Activated CD4-positive, alpha-beta T cell treated with anti-CD3 and anti-CD28 coated beads, Interleukin-2, amount 50 U/mL, for 24 hours (primary cell): Measurements from ENCODE around the gene PIK3R1.
A peak's percentile ranks its signal among the peaks of the same experiment; 100 is the strongest.

Experiments
- DNase-seq, 2 donors: peaks; one replicate each; pipeline ENCODE4 v3.0.0-alpha.2; 2020; ENCODE audit warnings: low read depth in 1 of 2, low spot score in 1 of 2

The PIK3R1 gene

DNA sequence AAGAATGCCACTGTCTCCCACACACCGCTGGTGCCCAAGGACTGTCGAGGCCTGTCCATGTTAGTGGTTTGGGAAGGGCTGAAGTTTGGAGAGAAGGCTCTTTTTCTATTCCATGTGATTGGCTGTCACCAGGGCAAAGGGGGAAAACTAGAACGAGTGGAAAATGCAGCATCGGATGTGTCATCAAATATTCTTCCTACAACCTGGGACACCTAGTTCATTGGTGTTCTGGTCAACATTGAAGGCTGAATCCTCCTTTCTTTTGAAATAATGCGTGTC is 53.2 kb downstream of the PIK3R1 start:
- DNase-seq, result no peak

DNA sequence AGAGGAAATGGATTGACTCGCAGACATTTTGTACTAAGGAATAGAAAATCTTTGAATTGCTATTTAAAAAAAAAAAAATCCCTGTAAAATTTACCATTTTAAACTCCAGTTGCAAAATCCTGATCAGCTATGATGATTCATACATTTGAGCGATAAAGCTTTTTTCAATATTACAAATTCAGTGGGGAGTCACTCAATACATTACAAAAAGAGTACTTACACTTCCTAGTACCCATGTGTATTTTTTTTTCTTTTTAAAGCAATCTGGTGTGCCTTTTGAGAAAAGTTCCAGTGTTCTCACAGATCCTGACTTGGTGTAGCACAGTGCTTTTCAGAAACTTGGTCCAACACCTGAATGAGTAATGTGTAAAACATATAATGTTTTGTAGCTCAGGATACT is 54.3 kb downstream of the PIK3R1 start:
- DNase-seq, result no peak

DNA sequence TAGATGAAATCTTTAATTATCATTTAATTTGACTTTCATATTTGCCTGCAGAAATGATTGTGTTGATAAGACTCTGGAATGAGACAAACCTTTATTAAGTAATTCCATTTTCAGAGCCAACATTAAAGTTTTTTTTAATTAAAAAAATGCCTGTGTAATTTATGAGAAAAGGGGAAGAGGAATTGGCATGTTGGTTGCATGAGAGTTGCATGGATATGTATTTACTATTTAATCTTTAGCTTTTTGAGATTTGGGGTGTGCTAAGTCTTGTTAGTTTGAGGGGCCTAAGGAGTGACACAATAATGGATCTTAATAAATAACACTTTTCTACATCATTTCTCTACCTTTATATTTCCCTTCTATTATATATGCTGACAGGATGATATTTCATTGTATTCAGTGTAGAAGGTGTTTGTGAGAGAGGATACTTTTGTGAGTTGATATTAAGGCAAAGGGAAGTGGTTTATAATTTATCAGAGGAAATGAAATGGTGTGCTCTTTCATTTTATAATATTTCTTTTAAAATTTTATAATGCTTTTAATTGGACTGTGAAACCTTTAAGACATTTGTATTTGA is 54.9 kb downstream of the PIK3R1 start:
- no peak for DNase-seq

DNA sequence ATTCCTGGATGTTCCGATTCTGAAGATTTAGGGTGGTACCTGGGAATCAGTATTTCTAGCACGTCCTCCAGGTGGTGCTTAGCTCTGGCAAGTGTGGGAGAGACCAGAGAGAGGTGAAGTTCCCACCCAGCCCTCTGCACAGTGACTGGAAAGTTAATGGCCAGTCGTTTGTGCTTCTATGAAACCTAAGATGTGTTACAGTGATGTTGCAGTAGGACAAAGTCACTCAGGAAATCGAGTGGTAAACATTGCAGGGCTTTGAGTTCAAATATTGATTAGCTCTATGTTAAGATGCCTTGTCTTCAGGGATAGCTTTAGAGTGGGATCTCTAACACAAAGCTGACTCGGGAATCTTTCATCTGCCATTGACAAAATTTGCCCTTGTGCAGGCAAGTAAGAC is 55.6 kb downstream of the PIK3R1 start:
- no peak for DNase-seq

DNA sequence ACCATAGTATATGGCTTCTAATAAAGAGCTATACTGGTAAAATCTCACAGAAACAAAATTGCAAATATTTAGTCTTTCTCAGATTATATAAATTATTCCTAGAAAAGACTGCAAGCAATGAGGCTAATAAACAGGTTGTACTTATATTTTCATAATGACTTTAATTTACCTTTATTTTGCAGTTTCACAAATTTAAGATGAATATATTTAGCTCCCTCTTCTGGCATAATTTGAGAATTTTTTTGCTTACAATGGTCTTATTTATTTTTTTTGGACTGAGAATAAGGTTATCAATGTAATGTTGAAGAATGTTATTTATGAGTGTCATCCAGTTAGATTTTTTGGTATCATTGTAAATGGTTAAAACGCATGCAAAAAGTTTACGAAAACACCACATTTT is 56.7 kb downstream of the PIK3R1 start:
- no peak for DNase-seq

DNA sequence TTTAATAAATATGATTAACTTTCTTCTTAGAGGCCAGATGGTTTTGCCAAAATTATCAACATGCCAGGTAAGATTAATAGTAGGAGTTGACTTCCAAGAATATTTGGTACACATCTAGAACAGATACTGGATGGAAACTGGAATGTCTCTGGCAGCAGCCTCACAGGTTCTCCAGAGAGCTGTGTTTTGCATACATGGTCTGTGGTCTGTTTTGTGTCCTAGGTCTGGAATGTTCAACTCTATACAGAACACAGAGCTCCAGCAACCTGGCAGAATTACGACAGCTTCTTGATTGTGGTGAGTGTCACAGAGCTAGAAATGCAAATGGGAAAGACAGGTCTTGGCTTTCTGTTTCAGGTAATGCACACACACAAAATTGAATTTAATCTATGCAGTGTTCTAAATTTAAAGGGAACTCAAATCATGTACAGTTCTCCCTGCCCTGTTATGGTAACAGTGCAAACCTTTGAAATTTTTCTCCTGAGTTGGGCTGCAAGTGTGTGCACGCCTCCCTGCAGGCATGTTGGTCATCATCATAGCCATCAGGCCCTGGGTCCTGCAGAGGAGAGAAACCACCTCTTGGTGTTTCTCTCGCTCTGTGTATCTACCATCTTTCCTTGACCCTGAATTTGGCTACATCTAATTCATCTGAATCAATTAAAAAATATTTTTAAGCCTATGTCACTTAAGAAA is 58.3 kb downstream of the PIK3R1 start:
- no peak for DNase-seq

DNA sequence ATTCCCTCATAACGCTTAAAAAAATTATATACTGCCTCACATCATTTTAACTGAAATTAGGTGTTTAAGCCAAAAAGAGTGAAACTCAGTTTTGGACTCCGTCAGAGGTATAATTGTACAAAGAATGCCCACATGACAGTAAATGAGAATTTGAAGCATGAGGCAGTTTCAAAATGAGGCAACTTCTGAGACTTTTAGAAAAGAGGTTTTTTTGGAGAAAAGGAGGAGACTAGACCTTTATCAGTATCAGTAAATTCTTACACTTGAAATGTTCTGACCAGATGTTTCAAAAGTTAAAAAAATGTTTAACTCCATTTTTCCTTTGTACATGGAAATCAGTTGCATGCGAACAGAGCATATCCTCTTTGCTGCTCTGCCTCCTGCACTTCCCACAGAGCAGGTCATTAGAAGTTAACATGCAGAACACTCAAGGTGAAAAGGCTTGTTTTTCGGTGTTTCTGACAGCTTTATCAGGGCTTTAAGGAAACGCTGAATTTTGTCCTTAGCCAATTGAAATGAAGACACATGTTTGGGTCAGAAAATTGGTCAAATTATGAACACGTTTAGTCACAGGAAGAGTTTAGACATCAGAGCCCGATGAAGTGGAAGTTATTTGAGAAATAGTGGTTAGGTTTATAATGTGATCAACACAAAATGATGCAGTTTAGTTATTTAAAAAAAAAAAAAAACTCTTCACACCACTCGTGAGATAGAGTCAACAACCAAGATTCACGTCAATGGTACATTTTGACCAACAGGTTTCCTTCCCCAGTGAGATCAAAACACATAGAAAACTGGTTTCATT is 59.5 kb downstream of the PIK3R1 start:
- DNase-seq, result no peak

DNA sequence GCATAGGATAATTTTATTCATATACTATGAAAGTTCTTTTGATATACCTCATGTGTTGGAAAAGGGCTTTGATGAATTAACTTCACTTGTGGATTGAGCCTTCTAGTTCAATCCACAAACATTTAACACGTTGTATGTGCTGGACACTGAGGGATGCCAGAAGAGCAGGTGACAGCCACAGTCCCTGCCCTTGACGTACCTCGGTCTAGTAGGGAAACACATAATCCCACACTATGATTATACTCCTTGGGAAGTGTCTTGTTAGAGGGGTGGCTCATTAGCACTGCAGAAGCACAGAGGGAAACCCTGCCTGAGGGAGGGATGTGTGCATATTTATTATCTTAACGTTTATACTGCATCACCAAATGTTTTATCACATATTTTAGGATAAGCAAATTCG is 61.2 kb downstream of the PIK3R1 start:
- DNase-seq, result no peak

DNA sequence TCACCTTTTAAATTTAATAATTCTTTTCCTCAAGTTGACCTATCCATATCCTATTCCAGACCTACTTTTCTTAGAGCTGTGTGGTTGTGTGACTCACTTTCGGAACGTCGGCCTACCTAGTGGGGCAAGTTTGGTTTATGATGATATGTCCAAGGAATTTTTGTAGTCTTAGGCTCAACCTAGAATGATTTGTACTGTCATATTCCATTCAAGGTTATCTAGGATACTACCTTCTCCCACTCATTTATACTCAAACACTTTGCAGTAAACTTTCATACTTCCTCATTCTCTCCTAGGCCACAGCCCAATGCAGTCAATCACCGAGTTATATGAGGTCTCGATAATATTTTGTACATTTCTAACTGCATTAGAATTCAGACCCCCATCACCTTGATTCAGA is 61.9 kb downstream of the PIK3R1 start:
- no peak for DNase-seq

DNA sequence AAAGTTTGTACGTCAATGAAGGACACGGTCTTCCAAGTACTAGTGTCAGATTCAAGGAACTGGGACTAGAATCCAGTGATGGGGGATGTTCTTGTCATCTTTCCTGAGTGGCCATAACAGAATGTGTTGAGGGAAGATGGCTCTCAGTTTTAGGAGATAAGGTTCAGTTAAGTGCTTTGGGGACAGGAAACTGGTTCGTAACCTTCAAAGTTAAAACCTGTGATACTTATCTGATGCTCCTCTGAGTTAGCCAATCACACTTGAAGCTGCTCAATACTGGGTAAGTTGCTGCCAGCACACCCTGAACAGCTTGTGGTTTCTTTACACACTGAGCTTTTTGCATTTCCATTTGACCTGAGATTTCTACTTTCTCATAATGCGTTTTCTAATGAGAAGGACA is 64.4 kb downstream of the PIK3R1 start:
- DNase-seq, result no peak

DNA sequence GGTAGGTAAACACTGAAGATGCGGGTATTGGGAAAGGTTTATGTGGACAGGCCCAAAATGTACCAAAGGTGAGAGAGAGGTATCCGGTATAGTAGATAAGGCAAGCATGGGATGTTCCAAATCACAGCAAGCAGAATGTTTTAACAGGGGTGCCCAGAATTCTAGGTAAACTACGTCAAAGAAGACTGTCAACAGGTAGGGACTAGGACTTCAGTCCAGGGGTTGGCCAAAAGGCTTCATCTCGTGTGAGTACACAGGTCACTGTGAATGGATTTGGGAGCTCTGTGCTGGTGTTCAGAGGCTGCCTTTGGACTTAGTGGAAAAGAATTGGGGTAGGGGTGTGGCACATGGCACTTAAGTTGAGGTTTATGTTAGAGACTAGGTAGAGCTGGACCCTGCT is 66.4 kb downstream of the PIK3R1 start:
- no peak for DNase-seq

DNA sequence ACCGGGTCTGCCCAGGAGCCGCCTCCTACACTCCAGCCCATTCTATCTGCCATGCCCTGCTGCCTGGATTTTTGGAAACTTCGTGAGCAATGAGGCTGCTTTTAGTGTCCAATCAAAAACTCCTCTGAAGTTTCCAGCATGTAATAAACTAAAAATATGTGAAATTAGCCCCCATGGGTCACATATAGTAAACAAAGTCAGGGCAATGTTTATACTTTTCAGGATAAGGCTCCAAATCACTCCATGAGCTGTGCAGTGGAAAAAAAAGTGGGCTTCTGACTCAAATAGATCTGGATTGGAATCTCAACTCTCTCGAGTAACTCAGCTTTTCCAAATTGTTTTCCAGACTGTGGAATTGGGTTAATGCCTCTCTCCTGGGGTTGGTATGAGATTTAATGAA is 68.2 kb downstream of the PIK3R1 start:
- no peak for DNase-seq

DNA sequence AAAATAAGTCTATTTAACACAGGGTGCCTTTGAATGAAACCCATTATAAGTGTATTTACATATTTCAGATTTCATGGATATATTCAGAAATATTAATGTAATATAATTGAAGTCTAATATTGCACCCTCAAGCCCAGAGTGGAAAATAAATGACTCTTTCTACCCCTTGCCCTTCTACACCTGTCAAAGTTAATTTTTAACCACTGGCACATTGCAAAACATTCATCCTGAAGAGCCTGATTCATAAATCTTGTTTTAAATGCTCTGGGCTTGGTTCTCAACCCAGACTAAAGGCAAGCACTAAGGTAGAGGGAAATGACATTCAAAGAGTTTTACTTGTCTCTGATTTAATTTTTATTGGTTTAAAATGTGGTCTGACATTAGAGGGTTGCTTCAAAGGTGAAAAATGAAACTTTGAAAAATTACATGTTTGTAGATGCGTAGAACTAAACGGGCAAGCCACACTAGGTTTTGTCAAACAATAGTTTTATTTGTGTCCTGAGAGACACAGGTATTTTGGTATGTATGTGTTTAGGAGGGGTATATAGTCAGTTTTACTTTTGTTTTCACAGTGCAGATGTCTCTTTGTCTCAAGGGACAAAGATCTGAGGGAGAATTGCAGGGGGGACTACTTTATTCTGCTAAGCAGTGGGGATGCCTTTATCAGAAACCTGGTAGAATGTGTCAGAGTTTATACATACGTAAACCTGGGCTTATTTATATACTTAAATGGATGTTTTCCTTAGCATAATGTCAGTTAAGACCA is 69.7 kb downstream of the PIK3R1 start:
- no peak for DNase-seq

DNA sequence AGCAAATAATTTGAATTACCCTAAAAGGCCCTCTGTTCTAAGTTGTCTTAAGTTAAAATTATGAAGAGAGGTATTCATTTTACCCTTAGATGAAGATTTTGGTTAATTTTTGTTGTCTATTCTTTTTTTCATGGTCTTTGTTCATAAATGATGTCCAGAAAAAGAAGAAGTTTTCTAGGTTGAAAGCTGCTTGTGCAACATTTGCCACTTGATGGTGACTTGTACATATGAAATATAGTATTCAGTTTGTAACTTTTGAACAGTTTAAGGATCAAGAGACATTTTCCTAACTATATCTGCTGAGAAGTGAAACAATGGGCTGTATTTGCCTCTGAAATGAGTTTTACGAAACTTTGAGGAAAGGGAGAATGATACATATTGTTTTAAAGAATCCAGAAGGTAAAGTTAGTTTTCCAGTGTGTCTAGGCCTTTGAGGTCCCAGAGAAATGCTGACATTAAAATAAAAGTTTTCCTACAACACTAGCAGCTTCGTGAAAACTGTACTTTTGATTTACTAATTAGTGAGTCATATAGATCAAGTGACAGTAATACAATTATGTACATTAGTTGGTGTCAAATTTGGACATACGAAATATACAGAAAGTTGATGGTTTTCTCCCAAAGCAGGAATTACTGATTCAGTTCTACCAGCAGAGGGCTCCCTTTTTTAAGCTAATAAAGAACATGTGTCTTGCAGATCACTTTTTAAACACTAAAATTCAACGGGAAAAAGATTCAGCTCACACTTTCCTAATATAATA is 70.5 kb downstream of the PIK3R1 start:
- DNase-seq, result peak in 1 of 2 donors; percentile 39

DNA sequence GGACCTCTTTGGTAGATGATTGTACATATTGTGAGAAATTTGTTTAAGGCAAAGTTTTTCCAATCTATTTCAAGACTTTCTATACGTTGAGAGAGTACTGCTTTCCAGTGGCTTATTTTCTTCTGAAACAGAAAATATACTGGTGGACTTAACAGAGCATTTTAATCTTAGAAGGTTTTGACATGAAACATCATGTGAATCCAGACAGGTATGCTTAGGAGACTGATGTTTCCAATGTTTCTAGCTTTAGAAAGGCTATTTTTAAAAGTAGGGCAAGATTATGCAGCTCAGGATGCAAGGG is 71.0 kb downstream of the PIK3R1 start:
- DNase-seq, result no peak

DNA sequence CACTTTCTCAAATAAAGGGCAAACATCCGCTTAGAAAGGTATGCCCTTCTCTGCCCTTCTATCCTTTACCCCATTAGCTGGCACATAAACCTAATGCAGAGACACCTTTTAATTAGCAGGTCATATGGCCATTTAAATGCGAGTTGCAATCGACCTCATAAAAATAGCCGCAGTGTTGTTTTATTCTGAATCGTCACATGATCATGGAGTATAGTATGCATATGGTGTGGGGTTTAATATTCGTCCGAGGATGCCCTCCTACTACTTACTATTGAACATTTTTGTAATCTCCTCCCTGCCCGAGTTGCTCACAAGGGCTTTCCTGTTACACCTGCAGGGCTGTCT is 72.0 kb downstream of the PIK3R1 start:
- no peak for DNase-seq

DNA sequence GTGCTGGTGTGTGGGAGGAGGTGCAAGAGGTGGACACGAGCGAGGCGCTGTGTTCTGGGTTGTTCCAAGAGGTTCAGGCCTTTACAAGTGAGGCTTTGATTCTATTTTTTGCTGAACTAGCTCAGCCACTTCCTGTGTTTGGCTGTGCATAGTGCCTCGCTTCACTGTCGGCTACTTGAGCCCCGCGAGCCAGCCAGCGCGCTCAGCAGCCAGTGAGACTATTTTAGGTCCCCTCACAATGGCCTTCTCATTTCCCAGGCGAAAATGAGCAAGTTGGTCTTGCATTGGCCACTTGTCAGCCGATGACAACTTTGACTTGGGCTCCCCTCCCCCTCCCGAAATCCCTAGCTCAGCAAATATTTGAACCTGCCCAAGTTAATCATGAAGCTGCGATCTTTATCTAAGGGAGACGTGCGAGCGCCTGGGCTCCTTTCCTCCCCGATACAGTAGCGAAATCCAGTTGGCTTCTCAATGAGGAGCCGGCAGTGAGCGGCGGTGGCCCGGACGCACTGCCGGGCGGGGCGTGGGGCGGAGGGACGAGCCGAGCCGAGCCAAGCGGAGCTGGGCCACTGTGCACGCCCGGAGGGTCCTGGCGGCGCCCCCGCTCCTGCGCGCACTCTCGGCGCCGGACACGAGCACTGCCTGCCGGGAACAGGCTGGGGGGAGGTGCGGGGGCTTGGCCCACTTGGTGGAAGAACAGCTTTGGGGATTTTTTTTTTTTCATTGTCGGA is 72.6 kb downstream of the PIK3R1 start:
- DNase-seq, result no peak

DNA sequence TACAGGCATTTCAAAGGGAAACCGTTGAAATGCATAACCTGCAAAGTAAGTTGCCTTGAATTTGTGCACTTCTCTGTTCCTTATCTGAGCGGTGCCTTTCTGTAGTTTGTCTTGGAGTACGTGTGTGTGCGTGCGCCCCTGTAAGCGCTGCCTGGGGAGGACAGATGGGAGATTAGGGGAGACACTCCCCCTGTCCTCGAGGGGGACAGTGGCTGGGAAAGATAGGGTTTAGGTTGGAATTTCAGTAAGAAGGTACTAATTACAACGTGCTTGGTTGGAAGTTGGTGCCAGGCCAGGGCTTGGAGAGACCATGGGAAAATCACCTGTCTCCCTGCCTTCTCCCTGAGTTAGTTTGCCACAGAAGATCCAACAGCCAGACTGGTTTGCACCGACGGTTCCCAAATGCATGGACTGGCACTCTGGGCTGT is 73.2 kb downstream of the PIK3R1 start:
- no peak for DNase-seq

DNA sequence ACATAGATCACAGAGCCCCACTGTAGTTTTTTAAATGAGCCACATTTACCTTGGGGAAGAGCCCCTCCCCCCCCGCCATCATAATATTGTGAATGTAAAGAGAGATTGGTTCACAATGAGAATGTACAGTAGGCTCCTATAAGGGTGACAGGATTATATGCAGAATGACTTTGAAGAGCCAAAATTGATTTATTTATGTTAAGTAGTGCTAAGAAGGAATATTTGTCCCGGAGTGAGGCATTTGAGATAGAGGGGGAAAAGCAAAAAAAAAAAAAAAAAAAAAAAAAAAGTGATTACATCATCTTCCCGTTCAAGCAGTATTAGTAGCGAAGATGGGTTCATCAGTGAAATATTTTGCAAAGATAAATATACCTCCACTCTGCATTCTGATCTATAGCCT is 73.9 kb downstream of the PIK3R1 start:
- no peak for DNase-seq

DNA sequence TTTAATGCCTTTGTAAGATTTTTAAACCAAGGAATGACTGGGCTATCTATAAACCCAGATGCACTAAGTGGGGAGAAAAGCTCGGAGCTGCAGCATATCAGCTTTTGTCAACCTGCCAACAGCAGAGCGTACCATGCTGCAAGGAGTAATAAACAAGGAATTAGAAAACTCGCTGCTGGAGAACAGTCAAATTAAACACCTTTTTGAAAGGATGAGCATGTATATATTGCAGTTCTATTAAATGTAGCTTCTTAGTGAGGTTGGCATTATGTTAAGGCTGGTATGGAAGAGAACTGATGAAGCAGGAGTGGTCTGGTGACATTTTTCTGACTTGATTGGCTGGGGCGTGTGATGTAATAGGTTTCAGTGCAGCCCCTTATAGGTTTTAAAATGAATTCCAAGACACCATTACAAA is 74.7 kb downstream of the PIK3R1 start:
- no peak for DNase-seq

DNA sequence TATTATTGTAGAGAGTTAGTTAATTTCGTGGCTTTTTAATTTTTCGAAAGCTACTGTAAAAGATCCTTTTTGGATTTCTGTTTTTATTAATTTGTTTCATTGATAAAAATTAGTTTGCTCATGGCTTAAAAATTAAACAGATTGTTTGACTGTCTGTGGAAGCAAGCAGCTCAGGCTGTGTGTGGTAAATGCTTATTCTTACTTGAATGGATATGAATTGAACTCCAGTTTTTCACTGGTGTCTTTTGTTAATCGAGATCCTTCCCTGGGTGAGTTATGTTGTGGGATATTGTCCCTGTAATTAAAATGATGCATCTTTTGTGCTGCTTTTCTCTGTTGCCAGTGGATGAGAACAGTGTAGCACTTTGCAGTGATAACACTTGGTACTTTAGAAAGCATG is 75.3 kb downstream of the PIK3R1 start:
- no peak for DNase-seq
